Tibial nerve (tissue), 4 donors: ENCODE data around the gene SLC25A15. TPM values are rescaled to one million over a fixed set of nuclear protein-coding genes. Genes with fewer than 3 reads are reported as not detected.

ENCODE experiments used
- DNase-seq, 2 donors: peaks; one replicate each; pipeline ENCODE4 v3.0.0-alpha.2; 2019; ENCODE audit warnings: low spot score in 2 of 2
- H3K27ac ChIP-seq, 4 donors: fragments of 200-600 bp; sonication (generic) in 3 of 4; one replicate each; pipeline ENCODE4 v1.5.1; 2017 to 2019; ENCODE audit warnings: mild to moderate bottlenecking in 1 of 4
- H3K27me3 ChIP-seq, 2 donors: fragments of 200-600 bp; sonication (generic) in 1 of 2; one replicate each; pipeline versions ENCODE4 v1.5.1 to v1.6.0; 2017 to 2019
- H3K36me3 ChIP-seq, 3 donors: fragments of 200-600 bp; sonication (generic); one replicate each; pipeline ENCODE4 v1.5.1; 2018 to 2019
- H3K4me1 ChIP-seq, 4 donors: fragments of 200-600 bp; sonication (generic) in 3 of 4; one replicate each; pipeline ENCODE4 v1.5.1; 2017 to 2019
- H3K4me3 ChIP-seq, 4 donors: fragments of 200-600 bp; sonication (generic) in 3 of 4; one replicate each; pipeline ENCODE4 v1.5.1; 2017 to 2019; ENCODE audit warnings: mild to moderate bottlenecking in 1 of 4, moderate library complexity in 1 of 4
- H3K9me3 ChIP-seq, 4 donors: fragments of 200-600 bp; sonication (generic) in 3 of 4; one replicate each; pipeline ENCODE4 v1.5.1; 2017 to 2019
- EP300 ChIP-seq, 2 donors: sonication (generic); formaldehyde crosslinking; IDR thresholded peaks; one replicate each; pipeline ENCODE4 v1.6.1; 2017; ENCODE audit warnings: antibody characterized with exemption in 2 of 2, mild to moderate bottlenecking in 1 of 2
- POLR2A ChIP-seq, 2 donors: fragments of 450-650 bp; IDR thresholded peaks; one replicate each; pipeline ENCODE4 v1.6.1; 2017; ENCODE audit warnings: antibody characterized with exemption in 2 of 2, mild to moderate bottlenecking in 2 of 2, moderate library complexity in 2 of 2
- WGBS, 2 donors: methylation state at CpG; one replicate each; pipeline ENCODE4 v1.1.5; 2018; 5-methylcytosine and 5-hydroxymethylcytosine counted together
- total RNA-seq, 4 donors: library from RNA; depleted of rRNA; stranded (reverse); fragments of >200 nt; gene quantifications; one replicate each; pipeline ENCODE4 v1.1.0, GENCODE V29; 2016
- TF ChIP-seq, protein P1 (sequence below), 5 experiments: fragments of 200-600 bp in 3 of 5; fragments of 450-650 bp in 2 of 5; sonication (generic) in 3 of 5; IDR thresholded peaks; one replicate each; pipeline ENCODE4 v1.5.1; 2016 to 2019; ENCODE audit warnings: antibody characterized with exemption in 5 of 5, mild to moderate bottlenecking in 3 of 5, moderate library complexity in 2 of 5

Gene SLC25A15
- total RNA-seq, 4 donors from 2014 or later: 3.1 to 9.4 (median 7.0) TPM

DNA sequence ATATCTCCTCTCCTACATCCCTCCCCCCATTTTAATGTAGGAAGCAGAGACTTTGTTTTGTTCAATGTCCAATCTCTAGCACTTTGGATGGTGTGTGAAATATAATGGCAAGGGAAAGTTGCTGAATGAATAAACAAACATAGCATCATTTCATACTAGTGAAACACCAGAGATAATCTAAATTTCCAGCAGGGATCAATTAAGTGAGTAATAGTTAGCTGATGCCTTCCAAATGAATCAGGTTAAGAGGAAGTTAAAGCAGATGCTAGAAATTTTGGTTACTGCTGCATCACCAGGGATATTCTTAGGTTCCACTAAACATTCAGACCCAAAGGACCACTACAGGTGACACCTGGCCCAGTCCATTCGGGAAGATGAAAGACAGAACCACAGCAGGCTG lies 26.6 kb upstream of the SLC25A15 start:
- Histone ChIP-seq H3K36me3 (peaks cover 0 to 63% (median 0%) of the 10 kb centered on the region in 3 donors), H3K9me3 (no peaks in the 10 kb centered on the region), H3K4me3 (no peak overlapping the region), H3K27me3 (no peaks in the 10 kb centered on the region), H3K27ac (no peak overlapping the region), H3K4me1 (peaks cover 0 to 4% (median 0%) of the 10 kb centered on the region in 4 donors)
- 71 to 81% methylated on average over 1 of the region's 1 CpG for WGBS, 2 donors
- no peak for DNase-seq
- TF ChIP-seq, protein P1, sequence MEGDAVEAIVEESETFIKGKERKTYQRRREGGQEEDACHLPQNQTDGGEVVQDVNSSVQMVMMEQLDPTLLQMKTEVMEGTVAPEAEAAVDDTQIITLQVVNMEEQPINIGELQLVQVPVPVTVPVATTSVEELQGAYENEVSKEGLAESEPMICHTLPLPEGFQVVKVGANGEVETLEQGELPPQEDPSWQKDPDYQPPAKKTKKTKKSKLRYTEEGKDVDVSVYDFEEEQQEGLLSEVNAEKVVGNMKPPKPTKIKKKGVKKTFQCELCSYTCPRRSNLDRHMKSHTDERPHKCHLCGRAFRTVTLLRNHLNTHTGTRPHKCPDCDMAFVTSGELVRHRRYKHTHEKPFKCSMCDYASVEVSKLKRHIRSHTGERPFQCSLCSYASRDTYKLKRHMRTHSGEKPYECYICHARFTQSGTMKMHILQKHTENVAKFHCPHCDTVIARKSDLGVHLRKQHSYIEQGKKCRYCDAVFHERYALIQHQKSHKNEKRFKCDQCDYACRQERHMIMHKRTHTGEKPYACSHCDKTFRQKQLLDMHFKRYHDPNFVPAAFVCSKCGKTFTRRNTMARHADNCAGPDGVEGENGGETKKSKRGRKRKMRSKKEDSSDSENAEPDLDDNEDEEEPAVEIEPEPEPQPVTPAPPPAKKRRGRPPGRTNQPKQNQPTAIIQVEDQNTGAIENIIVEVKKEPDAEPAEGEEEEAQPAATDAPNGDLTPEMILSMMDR (IDR thresholded peaks at IDR 0.05): no peak
- TF ChIP-seq EP300 (IDR thresholded peaks at IDR 0.05) (no peak), POLR2A (IDR thresholded peaks at IDR 0.05) (no peak)

DNA sequence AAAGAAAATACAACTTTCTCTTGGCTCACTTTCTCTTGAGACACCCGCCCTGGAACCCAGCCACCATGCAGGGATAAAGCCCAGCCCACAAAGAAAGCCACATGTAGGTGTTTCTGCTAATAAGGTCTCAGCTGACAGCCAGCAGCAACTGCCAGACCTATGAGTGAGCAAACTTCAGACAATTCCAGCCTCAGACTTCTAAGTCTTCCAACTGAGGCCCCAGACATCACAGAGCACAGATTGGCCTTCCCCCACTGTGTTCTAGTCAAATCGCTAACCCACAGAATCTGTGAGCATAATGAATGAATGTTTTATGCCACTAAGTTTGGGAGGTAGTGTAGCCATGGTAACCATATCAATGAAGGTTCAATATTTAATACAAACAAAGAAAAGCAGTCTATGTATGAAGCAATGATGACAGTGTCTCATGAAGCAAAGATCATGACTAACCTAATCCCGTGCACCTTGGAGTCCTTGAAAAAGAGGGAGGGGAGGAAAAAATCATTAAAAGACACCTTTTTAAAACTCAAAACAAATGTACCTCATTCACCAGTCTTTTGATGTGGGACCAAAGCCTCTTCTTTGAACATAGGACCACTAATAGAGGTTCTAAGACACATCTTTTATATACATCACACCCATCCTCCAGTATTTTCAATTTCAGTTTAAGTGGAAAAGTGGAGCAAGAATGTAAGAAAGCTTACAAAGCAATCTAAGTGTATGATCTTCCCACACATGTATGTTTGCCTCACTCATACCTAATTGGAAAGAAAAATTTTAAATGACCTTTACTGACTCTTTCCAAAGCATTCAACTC lies 24.6 kb upstream of the SLC25A15 start:
- DNase-seq: no peak
- H3K4me3 ChIP-seq: no peak overlapping the region
- peaks cover 0 to 45% (median 0%) of the 10 kb centered on the region in 3 donors for H3K36me3 ChIP-seq
- WGBS, 2 donors: 80 to 82% methylated on average over 3 of the region's 3 CpGs
- H3K9me3 ChIP-seq: no peaks in the 10 kb centered on the region
- no peak overlapping the region for H3K27ac ChIP-seq
- H3K27me3 ChIP-seq: no peaks in the 10 kb centered on the region
- TF ChIP-seq, protein P1 (IDR thresholded peaks at IDR 0.05): no peak
- TF ChIP-seq EP300 (IDR thresholded peaks at IDR 0.05) (no peak), POLR2A (IDR thresholded peaks at IDR 0.05) (no peak)
- peaks cover 0 to 11% (median 4%) of the 10 kb centered on the region in 4 donors for H3K4me1 ChIP-seq

DNA sequence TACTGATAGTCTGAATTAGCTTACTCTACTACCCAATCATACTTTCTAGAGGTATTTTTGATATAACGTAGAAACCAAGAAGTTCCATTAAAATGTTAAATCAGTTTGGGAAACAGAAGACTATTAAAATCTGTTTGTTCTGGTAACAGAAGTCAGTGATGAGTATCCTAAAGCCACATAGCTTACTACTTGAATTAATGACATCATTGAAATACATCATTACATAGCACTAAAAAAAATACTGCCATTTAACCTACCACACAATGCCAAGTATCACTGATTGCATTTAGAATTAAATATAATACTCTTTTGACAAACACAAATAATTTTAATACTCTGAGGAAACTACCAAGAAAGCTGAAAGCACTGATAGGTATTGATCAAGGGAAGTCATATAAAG lies 23.8 kb upstream of the SLC25A15 start:
- Histone ChIP-seq H3K36me3 (peaks cover 0 to 39% (median 0%) of the 10 kb centered on the region in 3 donors), H3K4me1 (peaks cover 0 to 17% (median 8%) of the 10 kb centered on the region in 4 donors), H3K9me3 (no peaks in the 10 kb centered on the region), H3K27me3 (no peaks in the 10 kb centered on the region), H3K4me3 (no peak overlapping the region), H3K27ac (no peak overlapping the region)
- 88 to 91% methylated on average over 1 of the region's 1 CpG for WGBS, 2 donors
- no peak for TF ChIP-seq EP300 (IDR thresholded peaks at IDR 0.05)
- TF ChIP-seq POLR2A (IDR thresholded peaks at IDR 0.05): no peak
- TF ChIP-seq, protein P1 (IDR thresholded peaks at IDR 0.05): no peak
- DNase-seq: no peak

DNA sequence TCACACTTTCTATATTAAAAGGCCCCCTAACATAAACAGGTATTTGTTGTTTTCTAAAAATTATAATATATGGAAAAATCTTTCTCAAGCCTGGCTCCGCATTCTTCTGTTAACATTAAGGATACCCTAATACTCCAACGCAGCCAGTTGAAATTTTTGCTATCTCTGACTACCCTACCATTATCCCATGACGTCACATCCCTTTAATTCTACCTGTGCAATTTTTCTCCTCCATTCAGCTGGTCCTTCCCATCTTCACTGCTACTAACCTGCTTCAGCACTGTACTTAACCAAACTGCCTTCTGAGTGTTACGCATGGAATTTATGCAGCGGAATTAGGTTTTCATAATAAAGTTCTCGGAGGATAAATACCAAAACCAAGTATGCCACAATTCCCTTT lies 19.4 kb upstream of the SLC25A15 start:
- no peaks in the 10 kb centered on the region for H3K27me3 ChIP-seq
- H3K4me1 ChIP-seq: peaks cover 0 to 17% (median 8%) of the 10 kb centered on the region in 4 donors
- peaks cover 0 to 12% (median 0%) of the 10 kb centered on the region in 3 donors for H3K36me3 ChIP-seq
- 77 to 83% methylated on average over 6 of the region's 6 CpGs for WGBS, 2 donors
- peak overlapping the region in 3 of 4 donors; percentile 61 to 85 (median 72) for H3K4me3 ChIP-seq
- H3K9me3 ChIP-seq: no peaks in the 10 kb centered on the region
- peak overlapping the region in 2 of 4 donors; percentile 86 to 89 for H3K27ac ChIP-seq
- TF ChIP-seq EP300 (IDR thresholded peaks at IDR 0.05) (no peak), POLR2A (IDR thresholded peaks at IDR 0.05) (no peak)
- TF ChIP-seq, protein P1 (IDR thresholded peaks at IDR 0.05): no peak
- DNase-seq: no peak

DNA sequence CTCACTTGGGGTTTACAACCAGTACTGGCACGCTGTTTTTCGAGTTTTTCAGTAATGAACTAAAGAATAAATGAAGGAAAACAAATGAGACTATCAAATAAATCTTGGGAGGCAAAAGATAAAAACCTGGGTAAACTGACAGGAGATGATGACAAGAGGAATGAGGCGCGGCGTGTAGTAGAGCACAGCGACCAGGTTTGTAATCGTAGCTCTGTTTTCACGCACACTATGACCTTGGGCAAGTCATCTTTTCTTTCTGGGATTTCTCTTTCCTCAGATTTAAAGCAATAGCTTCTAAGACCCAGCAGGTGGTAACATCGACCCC lies 18.8 kb upstream of the SLC25A15 start:
- Histone ChIP-seq H3K4me3 (peak overlapping the region; percentile 61 to 85 (median 70)), H3K4me1 (peaks cover 0 to 17% (median 8%) of the 10 kb centered on the region in 4 donors), H3K27ac (peak overlapping the region; percentile 64 to 91 (median 88)), H3K9me3 (no peaks in the 10 kb centered on the region), H3K36me3 (peaks cover 0 to 12% (median 0%) of the 10 kb centered on the region in 3 donors), H3K27me3 (no peaks in the 10 kb centered on the region)
- DNase-seq: no peak
- TF ChIP-seq, protein P1 (IDR thresholded peaks at IDR 0.05): no peak
- TF ChIP-seq POLR2A (IDR thresholded peaks at IDR 0.05): no peak
- TF ChIP-seq EP300 (IDR thresholded peaks at IDR 0.05): no peak
- WGBS, 2 donors: 1% methylated on average over 9 of the region's 9 CpGs
